Endodermal cell (in vitro differentiated cells): ENCODE data around the gene FERD3L. TPM values are rescaled to one million over a fixed set of nuclear protein-coding genes. Genes with fewer than 3 reads are reported as not detected.
"Not testable (repeated sequence)": the region's sequence is repeated elsewhere in the genome, so short reads cannot be mapped to it uniquely, and the experiment has no call there.

Experiments
- DNase-seq: peaks from one replicate; pipeline ENCODE4 v3.0.0-alpha.2; 2017
- H3K27ac ChIP-seq: 2 replicates; pipeline ENCODE4 v1.5.1; 2013; ENCODE audit warnings: mild to moderate bottlenecking, low read depth, low read length, moderate library complexity
- H3K27me3 ChIP-seq: 2 replicates; pipeline ENCODE4 v1.6.1; 2013; ENCODE audit warnings: mild to moderate bottlenecking, low read length, moderate library complexity; ENCODE audit not compliant: insufficient read depth, control insufficient read depth, poor library complexity, severe bottlenecking
- H3K36me3 ChIP-seq: 2 replicates; pipeline ENCODE4 v1.7.0; 2013; ENCODE audit warnings: mild to moderate bottlenecking, low read length, moderate library complexity; ENCODE audit not compliant: control insufficient read depth, insufficient read depth
- H3K4me1 ChIP-seq: one replicate; pipeline ENCODE4 v1.7.0; 2013; ENCODE audit warnings: low read length; ENCODE audit not compliant: control insufficient read depth, insufficient read depth
- H3K4me3 ChIP-seq: 2 replicates; pipeline ENCODE4 v1.5.1; 2013; ENCODE audit warnings: mild to moderate bottlenecking, low read length, moderate library complexity
- H3K9ac ChIP-seq: 2 replicates; pipeline ENCODE4 v1.6.1; 2013; ENCODE audit warnings: mild to moderate bottlenecking, low read length, moderate library complexity; ENCODE audit not compliant: poor library complexity, severe bottlenecking; ENCODE audit errors: extremely low read depth
- H3K9me3 ChIP-seq: 2 replicates; pipeline ENCODE4 v1.6.1; 2013; ENCODE audit warnings: mild to moderate bottlenecking, low read length, moderate library complexity; ENCODE audit not compliant: control insufficient read depth
- H3K27ac Mint-ChIP-seq: 2 replicates; pipeline ENCODE4 v1.8.0; 2020; ENCODE audit warnings: mixed read lengths
- H3K27me3 Mint-ChIP-seq: 2 replicates; pipeline ENCODE4 v1.8.0; 2021; ENCODE audit warnings: mild to moderate bottlenecking, mixed read lengths; ENCODE audit not compliant: insufficient read depth
- H3K36me3 Mint-ChIP-seq: 2 replicates; pipeline ENCODE4 v1.8.0; 2020; ENCODE audit warnings: low read depth, mixed read lengths
- H3K4me1 Mint-ChIP-seq: 2 replicates; pipeline ENCODE4 v1.8.0; 2020; ENCODE audit warnings: mixed read lengths
- H3K4me3 Mint-ChIP-seq: 2 replicates; pipeline ENCODE4 v1.8.0; 2020; ENCODE audit warnings: mild to moderate bottlenecking, moderate library complexity, mixed read lengths
- H3K9me3 Mint-ChIP-seq: 2 replicates; pipeline ENCODE4 v1.8.0; 2020; ENCODE audit warnings: mild to moderate bottlenecking, mixed read lengths
- CTCF ChIP-seq: fragments of 200-600 bp; sonication (generic); conservative IDR thresholded peaks from 2 replicates; pipeline ENCODE4 v1.5.0; 2021; ENCODE audit warnings: antibody characterized with exemption, mild to moderate bottlenecking
- WGBS, 2 experiments: methylation state at CpG; one replicate each; pipeline versions ENCODE4 v1.1.5 to v1.1.7; 2013; ENCODE audit warnings: missing lambda C conversion rate in 2 of 2, mixed read lengths in 1 of 2; ENCODE audit not compliant: insufficient coverage in 1 of 2, insufficient read length in 1 of 2; 5-methylcytosine and 5-hydroxymethylcytosine counted together
- long read RNA-seq, 4 experiments: library from polyadenylated mRNA in 2 of 4; library from RNA in 1 of 4; library from capped mRNA in 1 of 4; stranded (forward) in 3 of 4; unstranded in 1 of 4; transcript quantifications; one replicate each; pipeline ENCODE4 v2.0.0, GENCODE V29; 2020 to 2021; ENCODE audit warnings: inconsistent platforms in 1 of 4
- polyA plus RNA-seq, 2 experiments: library from polyadenylated mRNA; stranded (reverse); fragments of 50-300 nt; gene quantifications; one replicate each; pipeline ENCODE4 v1.2.3, GENCODE V29; 2013
- total RNA-seq, 2 donors: library from RNA; stranded (reverse); fragmentation: NEBNext Ultra II Directional in 1 of 2; extraction: Animal tissue kit (Norgen Biotek cat#: 25700) in 1 of 2; gene quantifications; 2 replicates in 1 of 2; 3 replicates in 1 of 2; pipeline ENCODE4 v1.2.1, GENCODE V29; 2021

Gene FERD3L
- total RNA-seq: not detected
- polyA plus RNA-seq (2013, experiment 1 of 2): not detected
- not detected for polyA plus RNA-seq (2013, experiment 2 of 2)
- long read RNA-seq, experiment 1: 0 reads
- long read RNA-seq, experiment 2: 0 reads
- long read RNA-seq, experiment 3: 0 reads
- long read RNA-seq, experiment 4: 0 reads

- Mint-ChIP-seq H3K27me3 (peaks cover 78% of the 10 kb centered on the region), H3K27ac (no peak within 1 kb of the TSS), H3K36me3 (no peaks in the 10 kb centered on the region), H3K9me3 (no peaks in the 10 kb centered on the region), H3K4me3 (peak within 1 kb of the TSS; percentile 64), H3K4me1 (peaks cover 22% of the 10 kb centered on the region)
- WGBS, 2 experiments: 0 to 2% methylated on average over 8 to 51 of the region's 51 CpGs
- Histone ChIP-seq H3K9ac (no peak within 1 kb of the TSS), H3K27ac (no peak within 1 kb of the TSS), H3K27me3 (peaks cover 78% of the 10 kb centered on the region), H3K4me3 (peak within 1 kb of the TSS; percentile 79), H3K9me3 (no peaks in the 10 kb centered on the region), H3K36me3 (no peaks in the 10 kb centered on the region), H3K4me1 (peaks cover 4% of the 10 kb centered on the region)
- DNase-seq: peak; percentile 65
- TF ChIP-seq CTCF: no peak
Measured at GRCh38 chr7:19144661-19145433, at the start of gene FERD3L. FERD3L (minus strand) TSS chr7:19145421; CDS start chr7:19145362, 59 bp downstream.

GRCh38 chr7:19194417-19194816, 49.2 kb upstream of the FERD3L start:
- not testable (repeated sequence) for DNase-seq
- H3K27me3 Mint-ChIP-seq: peaks cover 19% of the 10 kb centered on the region

GRCh38 chr7:19181634-19182033, 36.4 kb upstream of the FERD3L start:
- H3K27ac Mint-ChIP-seq: no peak overlapping the region

More at GRCh38 chr7:19194417-19194816, 49.2 kb upstream of the FERD3L start:
- not testable (repeated sequence) for H3K27ac ChIP-seq, H3K36me3 ChIP-seq, H3K4me1 ChIP-seq, H3K4me1 Mint-ChIP-seq, H3K36me3 Mint-ChIP-seq, H3K27me3 ChIP-seq, H3K9me3 ChIP-seq, H3K9ac ChIP-seq, H3K4me3 ChIP-seq
- peaks cover 12% of the 10 kb centered on the region for H3K9me3 Mint-ChIP-seq
- peak overlapping the region; percentile 86 for H3K27ac Mint-ChIP-seq
- 22 to 43% methylated on average over 14 of the region's 14 CpGs for WGBS, 2 experiments
- H3K4me3 Mint-ChIP-seq: peak overlapping the region; percentile 90

More at GRCh38 chr7:19181634-19182033, 36.4 kb upstream of the FERD3L start:
- Mint-ChIP-seq H3K36me3 (no peaks in the 10 kb centered on the region), H3K9me3 (peaks cover 1% of the 10 kb centered on the region), H3K27me3 (no peaks in the 10 kb centered on the region), H3K4me3 (no peak overlapping the region), H3K4me1 (no peaks in the 10 kb centered on the region)
- no peaks in the 10 kb centered on the region for H3K36me3 ChIP-seq
- peaks cover 8% of the 10 kb centered on the region for H3K9me3 ChIP-seq
- no peak overlapping the region for H3K9ac ChIP-seq
- no peak for DNase-seq
- no peaks in the 10 kb centered on the region for H3K4me1 ChIP-seq
- WGBS, 2 experiments: 83 to 92% methylated on average over 1 of the region's 1 CpG
- no peak overlapping the region for H3K4me3 ChIP-seq
- no peaks in the 10 kb centered on the region for H3K27me3 ChIP-seq
- TF ChIP-seq CTCF: no peak
- no peak overlapping the region for H3K27ac ChIP-seq
